Measurements from ENCODE around the gene SMIM1.

The SMIM1 gene

DNA sequence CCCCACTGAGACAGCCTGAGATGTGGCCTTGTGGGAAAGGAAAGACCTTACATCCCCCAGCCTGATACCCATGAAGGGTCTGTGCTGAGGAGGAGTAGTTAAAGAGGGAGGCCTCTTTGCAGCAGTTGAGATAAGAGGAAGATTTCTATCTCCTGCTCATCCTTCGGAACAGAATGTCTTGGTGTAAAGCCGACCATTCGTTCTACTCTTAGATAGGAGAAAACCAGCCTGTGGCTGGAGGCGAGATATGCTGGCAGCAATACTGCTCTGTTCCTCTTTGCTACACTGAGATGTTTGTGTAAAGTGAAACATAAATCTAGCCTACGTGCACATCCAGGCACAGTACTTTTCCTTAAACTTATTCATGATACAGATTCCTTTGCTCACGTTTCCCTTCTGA, 21.8 kb upstream of the SMIM1 start:
- TF ChIP-seq EZH2phosphoT487 (IDR thresholded peaks at IDR 0.05; ENCODE audit: low read depth) = no peak
- TF ChIP-seq, protein P1, sequence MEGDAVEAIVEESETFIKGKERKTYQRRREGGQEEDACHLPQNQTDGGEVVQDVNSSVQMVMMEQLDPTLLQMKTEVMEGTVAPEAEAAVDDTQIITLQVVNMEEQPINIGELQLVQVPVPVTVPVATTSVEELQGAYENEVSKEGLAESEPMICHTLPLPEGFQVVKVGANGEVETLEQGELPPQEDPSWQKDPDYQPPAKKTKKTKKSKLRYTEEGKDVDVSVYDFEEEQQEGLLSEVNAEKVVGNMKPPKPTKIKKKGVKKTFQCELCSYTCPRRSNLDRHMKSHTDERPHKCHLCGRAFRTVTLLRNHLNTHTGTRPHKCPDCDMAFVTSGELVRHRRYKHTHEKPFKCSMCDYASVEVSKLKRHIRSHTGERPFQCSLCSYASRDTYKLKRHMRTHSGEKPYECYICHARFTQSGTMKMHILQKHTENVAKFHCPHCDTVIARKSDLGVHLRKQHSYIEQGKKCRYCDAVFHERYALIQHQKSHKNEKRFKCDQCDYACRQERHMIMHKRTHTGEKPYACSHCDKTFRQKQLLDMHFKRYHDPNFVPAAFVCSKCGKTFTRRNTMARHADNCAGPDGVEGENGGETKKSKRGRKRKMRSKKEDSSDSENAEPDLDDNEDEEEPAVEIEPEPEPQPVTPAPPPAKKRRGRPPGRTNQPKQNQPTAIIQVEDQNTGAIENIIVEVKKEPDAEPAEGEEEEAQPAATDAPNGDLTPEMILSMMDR (IDR thresholded peaks at IDR 0.05; ENCODE audit: low read depth, low read length) = no peak
- H3K36me3 ChIP-seq (replicated peaks; ENCODE audit: low read depth, low read length) = no peaks in the 10 kb centered on the region
- H3K4me3 ChIP-seq (ENCODE audit: low read length) = no peak overlapping the region
- H3K27ac ChIP-seq (ENCODE audit: low read length) = no peak overlapping the region
- no peaks in the 10 kb centered on the region for H4K20me1 ChIP-seq (ENCODE audit: insufficient read depth, low read length)
- H2AFZ ChIP-seq (ENCODE audit: low read depth, low read length) = no peak overlapping the region
- H3K79me2 ChIP-seq (ENCODE audit: low read length) = no peaks in the 10 kb centered on the region
- no peaks in the 10 kb centered on the region for H3K9me3 ChIP-seq (ENCODE audit: insufficient read depth, low read length)
- H3K27me3 ChIP-seq (ENCODE audit: low read depth, low read length) = peaks cover 5% of the 10 kb centered on the region; the same call in 1 of the 2 replicates
- H3K9ac ChIP-seq (ENCODE audit: low read length) = no peak overlapping the region
- no peak overlapping the region for H3K4me2 ChIP-seq (ENCODE audit: low read length)
- H3K4me1 ChIP-seq (ENCODE audit: low read length) = peaks cover 11% of the 10 kb centered on the region

DNA sequence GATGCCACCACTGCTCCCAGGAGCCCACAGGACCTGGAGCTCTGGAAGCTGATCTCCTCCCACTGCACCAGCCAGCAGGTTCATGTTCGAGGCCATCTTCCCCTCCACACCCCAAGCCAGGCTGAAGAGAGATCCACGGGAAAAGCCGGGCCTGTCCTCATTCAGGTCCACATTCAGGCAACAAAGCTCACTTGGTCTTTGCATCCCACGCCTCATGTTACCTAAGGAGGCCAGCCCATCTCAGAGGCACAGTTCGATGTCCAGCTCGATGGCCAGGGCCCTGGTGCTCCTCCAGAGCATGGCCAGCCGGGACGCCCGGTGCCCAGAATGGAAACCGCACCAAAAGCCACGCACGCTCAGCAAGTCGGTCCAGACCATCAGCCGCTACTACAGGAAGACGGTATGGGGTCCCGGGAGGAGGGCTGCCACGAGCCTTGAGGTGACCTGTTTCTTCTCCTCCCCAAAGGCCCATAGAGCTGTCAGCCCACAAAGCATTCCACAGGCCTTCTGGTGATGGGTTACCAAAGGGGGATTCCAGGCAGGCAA, 20.1 kb upstream of the SMIM1 start, which contains the start of gene CCDC27:
TSS of gene CCDC27 (plus strand) at position 51 of the 546 bp plus-strand sequence. CDS start at position 83, 32 bp downstream.
- H3K4me1 ChIP-seq (ENCODE audit: low read length) = peaks cover 5% of the 10 kb centered on the region; the same call in 1 of the 2 replicates

DNA sequence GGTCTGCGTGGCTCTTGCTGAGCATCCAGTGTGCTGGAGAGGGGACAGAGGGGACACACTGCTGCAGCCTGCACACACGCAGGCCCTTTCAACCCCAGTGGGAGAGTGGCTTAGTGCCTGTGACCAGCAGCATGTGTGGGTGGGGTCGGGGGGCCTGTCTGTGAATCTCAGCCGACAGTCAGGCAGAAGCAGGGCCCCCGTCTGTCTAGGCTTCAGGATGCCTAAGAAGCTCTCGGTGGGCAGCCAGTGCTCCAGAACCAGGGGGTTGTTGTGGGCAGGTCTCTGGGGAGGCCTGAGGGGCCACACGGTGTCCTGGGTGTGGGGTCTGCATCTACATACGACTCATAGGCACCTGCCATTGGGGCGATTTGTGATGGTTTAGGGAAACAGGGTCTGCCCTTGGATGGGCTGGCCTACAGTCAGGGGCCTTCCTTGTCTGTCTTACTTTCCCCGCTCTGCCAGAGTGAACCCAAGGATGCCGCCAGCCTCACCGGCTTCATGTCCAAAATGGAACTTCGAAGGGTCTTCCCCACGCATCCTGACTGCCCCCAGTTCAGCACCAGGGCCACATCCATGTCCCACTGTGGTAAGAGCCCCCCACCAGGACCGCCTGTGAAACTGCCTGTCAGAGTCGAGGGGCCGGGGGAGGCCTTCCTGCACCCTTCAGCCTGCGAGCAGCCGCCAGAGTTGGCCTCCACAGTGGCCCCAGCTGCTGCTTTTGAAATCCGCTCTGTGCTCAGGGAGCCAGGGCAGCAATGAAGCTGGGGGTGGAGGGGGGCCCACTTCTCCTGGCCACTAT, 18.7 kb upstream of the SMIM1 start:
- Histone ChIP-seq H3K9me3 (ENCODE audit: insufficient read depth, low read length) (no peaks in the 10 kb centered on the region), H3K4me2 (ENCODE audit: low read length) (no peak overlapping the region), H3K79me2 (ENCODE audit: low read length) (no peaks in the 10 kb centered on the region), H4K20me1 (ENCODE audit: insufficient read depth, low read length) (no peaks in the 10 kb centered on the region), H3K4me1 (ENCODE audit: low read length) (no peaks in the 10 kb centered on the region), H3K27ac (ENCODE audit: low read length) (no peak overlapping the region), H2AFZ (ENCODE audit: low read depth, low read length) (no peak overlapping the region), H3K4me3 (ENCODE audit: low read length) (no peak overlapping the region), H3K9ac (ENCODE audit: low read length) (no peak overlapping the region), H3K36me3 (replicated peaks; ENCODE audit: low read depth, low read length) (no peaks in the 10 kb centered on the region), H3K27me3 (ENCODE audit: low read depth, low read length) (peaks cover 5% of the 10 kb centered on the region; the same call in 1 of the 2 replicates)
- no peak for TF ChIP-seq EZH2phosphoT487 (IDR thresholded peaks at IDR 0.05; ENCODE audit: low read depth)
- TF ChIP-seq, protein P1 (IDR thresholded peaks at IDR 0.05; ENCODE audit: low read depth, low read length) = no peak

More for the DNA sequence above, 20.1 kb upstream of the SMIM1 start, which contains the start of gene CCDC27:
- no peak within 1 kb of the TSS for H2AFZ ChIP-seq (ENCODE audit: low read depth, low read length)
- no peak within 1 kb of the TSS for H3K4me3 ChIP-seq (ENCODE audit: low read length)
- H3K79me2 ChIP-seq (ENCODE audit: low read length) = no peaks in the 10 kb centered on the region
- H3K9ac ChIP-seq (ENCODE audit: low read length) = no peak within 1 kb of the TSS
- H3K27ac ChIP-seq (ENCODE audit: low read length) = no peak within 1 kb of the TSS
- peaks cover 5% of the 10 kb centered on the region; the same call in 1 of the 2 replicates for H3K27me3 ChIP-seq (ENCODE audit: low read depth, low read length)
- TF ChIP-seq EZH2phosphoT487 (IDR thresholded peaks at IDR 0.05; ENCODE audit: low read depth) = no peak
- TF ChIP-seq, protein P1 (IDR thresholded peaks at IDR 0.05; ENCODE audit: low read depth, low read length) = no peak
- H3K36me3 ChIP-seq (replicated peaks; ENCODE audit: low read depth, low read length) = no peaks in the 10 kb centered on the region
- H3K9me3 ChIP-seq (ENCODE audit: insufficient read depth, low read length) = no peaks in the 10 kb centered on the region
- H3K4me2 ChIP-seq (ENCODE audit: low read length) = no peak within 1 kb of the TSS
- no peaks in the 10 kb centered on the region for H4K20me1 ChIP-seq (ENCODE audit: insufficient read depth, low read length)

DNA sequence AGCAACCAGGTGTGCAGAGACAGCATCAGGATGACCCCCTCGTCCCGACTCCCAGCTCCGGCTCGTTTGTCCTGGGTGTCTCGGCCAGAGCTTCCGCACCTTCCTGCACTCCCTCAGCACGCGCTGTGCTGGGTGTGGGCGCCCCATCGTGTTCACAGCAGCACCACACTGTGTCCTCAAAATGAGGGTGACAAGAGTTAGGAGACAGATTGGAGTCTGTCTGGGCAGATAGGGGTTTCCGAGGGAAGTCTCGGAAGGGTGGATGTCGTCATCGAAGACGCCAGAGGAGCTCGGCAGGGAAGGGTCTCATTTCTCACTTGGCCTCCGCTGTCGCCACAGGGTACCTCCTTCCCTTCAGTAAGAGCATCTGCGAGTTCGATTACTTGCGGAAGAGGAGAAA, 16.2 kb upstream of the SMIM1 start:
- no peaks in the 10 kb centered on the region for H3K79me2 ChIP-seq (ENCODE audit: low read length)
- H3K9ac ChIP-seq (ENCODE audit: low read length) = no peak overlapping the region
- peaks cover 13% of the 10 kb centered on the region for H3K27me3 ChIP-seq (ENCODE audit: low read depth, low read length)
- H3K4me1 ChIP-seq (ENCODE audit: low read length) = no peaks in the 10 kb centered on the region
- H3K4me2 ChIP-seq (ENCODE audit: low read length) = no peak overlapping the region
- H2AFZ ChIP-seq (ENCODE audit: low read depth, low read length) = no peak overlapping the region
- H3K36me3 ChIP-seq (replicated peaks; ENCODE audit: low read depth, low read length) = no peaks in the 10 kb centered on the region
- no peak overlapping the region for H3K4me3 ChIP-seq (ENCODE audit: low read length)
- no peaks in the 10 kb centered on the region for H4K20me1 ChIP-seq (ENCODE audit: insufficient read depth, low read length)
- no peak overlapping the region for H3K27ac ChIP-seq (ENCODE audit: low read length)
- H3K9me3 ChIP-seq (ENCODE audit: insufficient read depth, low read length) = no peaks in the 10 kb centered on the region
- TF ChIP-seq, protein P1 (IDR thresholded peaks at IDR 0.05; ENCODE audit: low read depth, low read length) = no peak

All from OCI-LY3 (cell line).